ENCODE data around the gene MINK1.
A peak's percentile ranks its signal among the peaks of the same experiment; 100 is the strongest.

MINK1 gene

DNA sequence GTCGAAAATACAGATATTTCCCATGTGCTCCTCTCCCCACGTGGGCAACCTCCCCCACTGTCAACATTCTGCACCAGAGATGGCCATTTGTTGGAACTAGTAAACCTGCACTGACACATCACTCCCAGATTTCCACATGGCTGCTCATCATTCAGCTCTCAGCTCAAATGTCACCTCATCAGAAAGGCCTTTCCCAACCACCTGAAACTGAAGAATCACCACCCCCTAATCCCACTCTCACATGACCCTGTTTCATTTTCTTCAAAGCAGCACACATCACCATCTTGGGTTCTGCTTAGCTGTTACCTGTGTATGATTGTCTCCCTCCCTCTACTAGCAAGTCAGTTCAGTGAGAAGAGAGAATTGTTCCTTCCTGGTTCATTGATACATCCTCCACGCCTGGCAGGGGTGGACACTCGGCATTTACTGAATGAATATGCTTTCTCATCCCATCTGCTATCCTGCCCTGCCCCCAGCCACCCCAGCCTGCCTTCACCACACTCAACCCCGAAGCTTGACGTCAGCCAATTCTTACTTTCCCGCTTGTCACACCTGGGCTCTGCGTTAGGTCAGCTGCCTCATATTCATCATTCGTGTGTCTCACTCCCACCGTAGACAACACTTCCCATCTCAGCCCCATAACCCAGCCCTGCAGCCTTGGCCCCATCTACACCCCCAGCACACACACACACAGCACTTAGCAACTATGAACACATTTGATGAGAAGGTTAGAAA, 32.5 kb upstream of the MINK1 start:
- TF ChIP-seq, protein P1, sequence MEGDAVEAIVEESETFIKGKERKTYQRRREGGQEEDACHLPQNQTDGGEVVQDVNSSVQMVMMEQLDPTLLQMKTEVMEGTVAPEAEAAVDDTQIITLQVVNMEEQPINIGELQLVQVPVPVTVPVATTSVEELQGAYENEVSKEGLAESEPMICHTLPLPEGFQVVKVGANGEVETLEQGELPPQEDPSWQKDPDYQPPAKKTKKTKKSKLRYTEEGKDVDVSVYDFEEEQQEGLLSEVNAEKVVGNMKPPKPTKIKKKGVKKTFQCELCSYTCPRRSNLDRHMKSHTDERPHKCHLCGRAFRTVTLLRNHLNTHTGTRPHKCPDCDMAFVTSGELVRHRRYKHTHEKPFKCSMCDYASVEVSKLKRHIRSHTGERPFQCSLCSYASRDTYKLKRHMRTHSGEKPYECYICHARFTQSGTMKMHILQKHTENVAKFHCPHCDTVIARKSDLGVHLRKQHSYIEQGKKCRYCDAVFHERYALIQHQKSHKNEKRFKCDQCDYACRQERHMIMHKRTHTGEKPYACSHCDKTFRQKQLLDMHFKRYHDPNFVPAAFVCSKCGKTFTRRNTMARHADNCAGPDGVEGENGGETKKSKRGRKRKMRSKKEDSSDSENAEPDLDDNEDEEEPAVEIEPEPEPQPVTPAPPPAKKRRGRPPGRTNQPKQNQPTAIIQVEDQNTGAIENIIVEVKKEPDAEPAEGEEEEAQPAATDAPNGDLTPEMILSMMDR (IDR thresholded peaks at IDR 0.05; ENCODE audit: insufficient read depth, low read length): no peak
- TF ChIP-seq POLR2AphosphoS5 (IDR thresholded peaks at IDR 0.05; ENCODE audit: low read depth) (no peak), SPI1 (IDR thresholded peaks at IDR 0.05; ENCODE audit: borderline replicate concordance, low read depth) (no peak), GABPA (IDR thresholded peaks at IDR 0.05; ENCODE audit: low read depth) (no peak)
- TF ChIP-seq, protein P2, sequence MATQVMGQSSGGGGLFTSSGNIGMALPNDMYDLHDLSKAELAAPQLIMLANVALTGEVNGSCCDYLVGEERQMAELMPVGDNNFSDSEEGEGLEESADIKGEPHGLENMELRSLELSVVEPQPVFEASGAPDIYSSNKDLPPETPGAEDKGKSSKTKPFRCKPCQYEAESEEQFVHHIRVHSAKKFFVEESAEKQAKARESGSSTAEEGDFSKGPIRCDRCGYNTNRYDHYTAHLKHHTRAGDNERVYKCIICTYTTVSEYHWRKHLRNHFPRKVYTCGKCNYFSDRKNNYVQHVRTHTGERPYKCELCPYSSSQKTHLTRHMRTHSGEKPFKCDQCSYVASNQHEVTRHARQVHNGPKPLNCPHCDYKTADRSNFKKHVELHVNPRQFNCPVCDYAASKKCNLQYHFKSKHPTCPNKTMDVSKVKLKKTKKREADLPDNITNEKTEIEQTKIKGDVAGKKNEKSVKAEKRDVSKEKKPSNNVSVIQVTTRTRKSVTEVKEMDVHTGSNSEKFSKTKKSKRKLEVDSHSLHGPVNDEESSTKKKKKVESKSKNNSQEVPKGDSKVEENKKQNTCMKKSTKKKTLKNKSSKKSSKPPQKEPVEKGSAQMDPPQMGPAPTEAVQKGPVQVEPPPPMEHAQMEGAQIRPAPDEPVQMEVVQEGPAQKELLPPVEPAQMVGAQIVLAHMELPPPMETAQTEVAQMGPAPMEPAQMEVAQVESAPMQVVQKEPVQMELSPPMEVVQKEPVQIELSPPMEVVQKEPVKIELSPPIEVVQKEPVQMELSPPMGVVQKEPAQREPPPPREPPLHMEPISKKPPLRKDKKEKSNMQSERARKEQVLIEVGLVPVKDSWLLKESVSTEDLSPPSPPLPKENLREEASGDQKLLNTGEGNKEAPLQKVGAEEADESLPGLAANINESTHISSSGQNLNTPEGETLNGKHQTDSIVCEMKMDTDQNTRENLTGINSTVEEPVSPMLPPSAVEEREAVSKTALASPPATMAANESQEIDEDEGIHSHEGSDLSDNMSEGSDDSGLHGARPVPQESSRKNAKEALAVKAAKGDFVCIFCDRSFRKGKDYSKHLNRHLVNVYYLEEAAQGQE (IDR thresholded peaks at IDR 0.05; ENCODE audit: insufficient replicate concordance, low read depth): no peak
- H3K27me3 ChIP-seq (ENCODE audit: insufficient read depth, poor library complexity, severe bottlenecking): no peaks in the 10 kb centered on the region
- DNase-seq (ENCODE audit: low read depth in 1 of 2, low spot score in 1 of 2): no peak
- no peak overlapping the region for H3K4me3 ChIP-seq (replicated peaks; ENCODE audit: insufficient read depth, low read length)
- no peak overlapping the region for H3K27ac ChIP-seq (replicated peaks)

DNA sequence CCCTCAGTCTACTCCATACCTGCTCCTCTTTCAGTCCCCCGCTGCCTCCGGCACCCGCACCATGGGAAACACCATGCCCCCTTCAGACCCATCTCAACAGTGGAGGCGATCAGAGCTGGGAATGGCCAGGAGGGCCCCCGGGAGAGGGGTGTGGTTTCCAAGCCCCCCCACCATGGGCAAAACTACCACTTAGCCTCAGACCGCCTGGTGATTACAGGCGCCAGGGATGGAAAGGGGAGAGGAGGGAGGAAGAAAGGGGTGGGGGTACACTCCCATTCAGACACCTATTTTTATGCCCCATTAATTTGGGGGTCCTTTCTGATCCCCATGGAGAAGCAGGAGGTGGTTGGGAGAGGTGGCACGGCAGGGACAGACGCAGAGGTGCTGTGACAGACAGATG, 30.9 kb upstream of the MINK1 start, which contains the start of gene C17orf114:
C17orf114 (minus strand) TSS at position 101 of the 400 bp plus-strand sequence.
- TF ChIP-seq POLR2AphosphoS5 (IDR thresholded peaks at IDR 0.05; ENCODE audit: low read depth): no peak
- TF ChIP-seq, protein P2 (IDR thresholded peaks at IDR 0.05; ENCODE audit: insufficient replicate concordance, low read depth): no peak
- H3K27me3 ChIP-seq (ENCODE audit: insufficient read depth, poor library complexity, severe bottlenecking): peaks cover 6% of the 10 kb centered on the region
- H3K27ac ChIP-seq (replicated peaks): no peak within 1 kb of the TSS
- H3K4me3 ChIP-seq (replicated peaks; ENCODE audit: insufficient read depth, low read length): no peak within 1 kb of the TSS
- DNase-seq (ENCODE audit: low read depth in 1 of 2, low spot score in 1 of 2): no peak

DNA sequence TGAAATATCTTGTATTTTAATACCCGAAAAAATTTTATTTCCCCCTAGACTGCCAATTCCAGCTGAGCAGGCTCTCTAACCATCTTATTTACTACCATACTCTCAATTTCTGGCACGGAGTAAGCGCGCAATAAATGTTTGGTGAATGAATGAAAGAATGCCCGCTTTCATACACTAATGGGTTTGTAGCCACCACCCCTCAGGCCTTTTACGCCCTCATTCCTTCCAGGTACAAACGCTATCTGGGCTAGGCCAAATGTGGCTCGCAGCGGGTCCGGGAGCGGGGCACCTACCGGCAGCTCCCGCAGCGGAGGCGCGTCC, 26.7 kb upstream of the MINK1 start:
- Histone ChIP-seq H3K27me3 (ENCODE audit: insufficient read depth, poor library complexity, severe bottlenecking) (peaks cover 8% of the 10 kb centered on the region), H3K27ac (replicated peaks) (no peak overlapping the region), H3K4me3 (replicated peaks; ENCODE audit: insufficient read depth, low read length) (peak overlapping the region; percentile 44)
- no peak for DNase-seq (ENCODE audit: low read depth in 1 of 2, low spot score in 1 of 2)
- TF ChIP-seq SPI1 (IDR thresholded peaks at IDR 0.05; ENCODE audit: borderline replicate concordance, low read depth) (no peak), GABPA (IDR thresholded peaks at IDR 0.05; ENCODE audit: low read depth) (no peak), POLR2AphosphoS5 (IDR thresholded peaks at IDR 0.05; ENCODE audit: low read depth) (no peak)
- TF ChIP-seq, protein P1 (IDR thresholded peaks at IDR 0.05; ENCODE audit: insufficient read depth, low read length): no peak
- TF ChIP-seq, protein P2 (IDR thresholded peaks at IDR 0.05; ENCODE audit: insufficient replicate concordance, low read depth): no peak
